Renal cortical epithelial cell (primary cell): ENCODE results near the gene IL3RA. TPM values are rescaled to one million over a fixed set of nuclear protein-coding genes. Genes with fewer than 3 reads are reported as not detected.
"Not testable (repeated sequence)": the region's sequence is repeated elsewhere in the genome, so short reads cannot be mapped to it uniquely, and the experiment has no call there.

Experiments
- DNase-seq: peaks from one replicate; pipeline ENCODE4 v3.0.0-alpha.2; 2011; ENCODE audit warnings: low read depth
- total RNA-seq: library from RNA; depleted of rRNA; stranded (reverse); fragments of >200 nt; gene quantifications from 2 replicates; pipeline ENCODE4 v1.2.3, GENCODE V29; 2014

IL3RA gene
- total RNA-seq, 1 donor from 2014 or later = not detected

- DNase-seq = no peak
Observed at GRCh38 chrX:1423215-1423614, 86.6 kb downstream of the IL3RA start.

GRCh38 chrX:1424147-1424851 is 87.7 kb downstream of the IL3RA start:
- DNase-seq = no peak

- DNase-seq = no peak
Observed at GRCh38 chrX:1425381-1425780, 88.8 kb downstream of the IL3RA start.

GRCh38 chrX:1426321-1426720 is 89.7 kb downstream of the IL3RA start:
- not testable (repeated sequence) for DNase-seq

DNA sequence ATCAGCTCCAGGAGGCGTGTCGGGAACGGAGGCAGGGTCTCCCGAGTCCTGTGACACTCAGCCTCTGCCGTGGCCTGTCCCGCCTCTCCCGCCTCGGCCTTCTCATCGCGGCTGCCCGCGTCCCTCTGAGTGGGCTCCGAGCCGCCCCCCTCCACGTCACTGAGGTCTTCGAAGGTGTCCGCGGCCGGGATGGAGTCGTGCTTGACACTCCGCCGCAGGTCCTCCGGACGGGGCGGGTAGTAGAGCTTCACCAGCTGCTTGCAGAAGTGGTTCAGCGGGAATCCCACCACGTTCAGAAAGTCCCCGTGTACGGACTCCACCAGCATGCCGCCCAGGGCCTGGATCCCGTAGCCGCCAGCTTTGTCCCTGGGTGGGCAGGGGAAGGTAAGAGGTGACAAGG is 91.2 kb downstream of the IL3RA start:
- DNase-seq = no peak

- no peak for DNase-seq
Observed at GRCh38 chrX:1430451-1430850, 93.9 kb downstream of the IL3RA start.

Other genes with a start within 250 kb of the IL3RA start
- not detected in 2 replicates for gene CRLF2, start 124.1 kb upstream of the IL3RA start, total RNA-seq
- gene CSF2RA, start 68.0 kb upstream of the IL3RA start, total RNA-seq = not detected in 2 replicates
- 81.4 and 189 TPM in 2 replicates for gene SLC25A6, start 55.3 kb downstream of the IL3RA start, total RNA-seq
- gene ASMTL, start 116.1 kb downstream of the IL3RA start, total RNA-seq = 5.6 and 7.1 TPM in 2 replicates
- gene P2RY8, start 200.4 kb downstream of the IL3RA start, total RNA-seq = under 0.01 TPM in 1 of 2 replicates, not detected in the other